Muscle of leg (tissue), 11 donors: ENCODE results near the gene PAX8. TPM values are rescaled to one million over a fixed set of nuclear protein-coding genes. Genes with fewer than 3 reads are reported as not detected.
"Not testable (repeated sequence)": the region's sequence is repeated elsewhere in the genome, so short reads cannot be mapped to it uniquely, and the experiment has no call there.

Experiments
- DNase-seq: peaks from one replicate; pipeline ENCODE4 v3.0.0; 2013
- H3K27ac ChIP-seq: one replicate; pipeline ENCODE4 v1.5.1; 2013; ENCODE audit warnings: mild to moderate bottlenecking, low read length, control low read depth
- H3K27me3 ChIP-seq: one replicate; pipeline ENCODE4 v1.6.1; 2013; ENCODE audit warnings: low read length; ENCODE audit not compliant: control insufficient read depth, insufficient read depth
- H3K36me3 ChIP-seq: one replicate; pipeline ENCODE4 v1.6.1; 2013; ENCODE audit warnings: low read length; ENCODE audit not compliant: control insufficient read depth, insufficient read depth
- H3K4me1 ChIP-seq: one replicate; pipeline ENCODE4 v1.6.1; 2013; ENCODE audit warnings: low read length; ENCODE audit not compliant: control insufficient read depth, insufficient read depth
- H3K4me3 ChIP-seq: one replicate; pipeline ENCODE4 v1.5.1; 2013; ENCODE audit warnings: low read length, control low read depth
- H3K9me3 ChIP-seq: replicated peaks from 2 replicates; pipeline ENCODE4 v1.6.1; 2013; ENCODE audit warnings: low read depth, low read length; ENCODE audit not compliant: control insufficient read depth
- WGBS: methylation state at CpG from one replicate; pipeline ENCODE4 v1.1.5; 2013; ENCODE audit warnings: missing lambda C conversion rate; ENCODE audit not compliant: insufficient coverage; 5-methylcytosine and 5-hydroxymethylcytosine counted together
- polyA plus RNA-seq, 8 donors: library from polyadenylated mRNA; unstranded; fragments of 120-200 nt; gene quantifications; one replicate each; pipeline versions ENCODE4 v1.2.1 to v1.2.3, GENCODE V29; 2013; ENCODE audit warnings: inconsistent platforms in 1 of 8, low replicate concordance in 1 of 8; ENCODE audit not compliant: insufficient read length in 8 of 8, insufficient read depth in 1 of 8
- total RNA-seq: library from RNA; stranded (reverse); fragments of 120-200 nt; gene quantifications from one replicate; pipeline ENCODE4 v1.2.4, GENCODE V29; 2013

The PAX8 gene
- total and polyA plus RNA-seq, 9 donors, result 0.02 to 11.3 (median 2.5) TPM

DNA sequence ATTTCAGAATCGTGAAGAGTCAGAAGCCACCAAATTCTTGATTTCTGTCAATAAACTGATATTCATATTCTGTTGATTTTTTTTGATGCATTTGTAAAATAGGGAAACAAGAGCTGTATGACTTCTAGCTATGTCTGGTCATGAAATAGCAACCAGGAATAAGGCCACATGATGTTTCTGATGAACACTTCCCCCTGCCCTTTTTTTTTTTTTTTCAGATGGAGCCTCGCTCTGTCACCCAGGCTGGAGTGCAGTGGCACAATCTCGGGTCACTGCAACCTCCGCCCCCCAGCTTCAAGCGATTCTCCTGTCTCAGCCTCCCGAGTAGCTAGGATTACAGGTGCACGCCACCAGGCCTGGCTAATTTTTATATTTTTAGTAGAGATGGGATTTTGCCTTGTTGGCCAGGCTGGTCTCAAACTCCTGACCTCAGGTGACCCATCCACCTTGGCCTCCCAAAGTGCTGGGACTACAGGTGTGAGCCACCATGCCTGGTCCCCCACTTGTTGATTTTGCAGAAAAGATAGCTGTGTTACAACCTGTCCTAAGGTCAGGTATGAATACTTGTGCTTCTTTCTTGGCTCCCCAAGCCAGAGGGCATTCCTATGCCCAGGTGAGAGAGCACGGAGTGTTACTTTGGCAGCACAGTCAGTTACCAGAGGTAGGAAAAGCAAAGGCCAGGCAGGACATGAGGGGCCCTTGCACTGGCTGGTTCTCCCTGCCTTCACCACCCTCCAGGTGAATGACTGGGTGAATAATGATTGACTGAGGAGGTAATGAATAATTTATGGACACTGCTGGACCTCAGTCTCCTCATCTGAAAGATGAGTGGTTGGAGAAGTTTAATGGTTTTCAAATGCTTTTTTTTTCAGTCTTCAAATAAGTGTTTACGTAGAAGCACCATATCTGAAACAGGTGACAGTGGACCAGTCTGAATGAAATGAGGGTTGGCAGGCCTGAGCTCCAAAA lies 39.6 kb downstream of the PAX8 start:
- no peak for DNase-seq
- 81% methylated on average over 5 of the region's 9 CpGs for WGBS
- Histone ChIP-seq H3K27me3 (no peaks in the 10 kb centered on the region), H3K4me3 (no peak overlapping the region), H3K36me3 (peaks cover 3% of the 10 kb centered on the region), H3K4me1 (peaks cover 41% of the 10 kb centered on the region), H3K9me3 (no peaks in the 10 kb centered on the region), H3K27ac (peak overlapping the region; percentile 81)

DNA sequence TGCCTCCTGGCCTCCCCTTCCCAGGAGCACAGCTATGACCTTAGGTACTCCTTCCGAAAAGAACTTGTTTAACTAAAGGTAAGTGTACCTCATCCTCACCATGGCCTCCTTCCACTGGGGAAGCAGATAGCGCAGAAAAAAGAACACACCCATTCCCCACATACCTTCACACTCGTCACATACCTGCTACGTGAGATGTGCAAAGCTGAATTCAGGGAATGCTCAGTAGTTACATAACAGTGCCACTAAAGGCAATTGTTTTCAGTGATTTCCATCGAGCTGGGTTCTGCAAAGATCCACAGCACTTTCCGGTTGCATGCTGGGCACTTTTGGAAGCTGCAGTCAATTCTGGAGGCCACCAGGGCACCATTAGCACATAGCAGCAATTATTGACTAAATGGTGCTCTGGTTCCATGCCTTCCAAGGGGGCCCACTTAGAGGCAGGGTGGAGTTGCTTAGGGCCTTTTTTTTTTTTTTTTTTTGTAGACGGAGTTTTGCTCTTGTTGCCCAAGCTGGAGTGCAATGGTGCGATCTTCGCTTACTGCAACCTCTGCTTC lies 41.0 kb downstream of the PAX8 start:
- no peak overlapping the region for H3K4me3 ChIP-seq
- no peak overlapping the region for H3K27ac ChIP-seq
- peaks cover 47% of the 10 kb centered on the region for H3K4me1 ChIP-seq
- no peak for DNase-seq
- WGBS, result 85% methylated on average over 7 of the region's 9 CpGs
- no peaks in the 10 kb centered on the region for H3K9me3 ChIP-seq
- peaks cover 3% of the 10 kb centered on the region for H3K36me3 ChIP-seq
- no peaks in the 10 kb centered on the region for H3K27me3 ChIP-seq

DNA sequence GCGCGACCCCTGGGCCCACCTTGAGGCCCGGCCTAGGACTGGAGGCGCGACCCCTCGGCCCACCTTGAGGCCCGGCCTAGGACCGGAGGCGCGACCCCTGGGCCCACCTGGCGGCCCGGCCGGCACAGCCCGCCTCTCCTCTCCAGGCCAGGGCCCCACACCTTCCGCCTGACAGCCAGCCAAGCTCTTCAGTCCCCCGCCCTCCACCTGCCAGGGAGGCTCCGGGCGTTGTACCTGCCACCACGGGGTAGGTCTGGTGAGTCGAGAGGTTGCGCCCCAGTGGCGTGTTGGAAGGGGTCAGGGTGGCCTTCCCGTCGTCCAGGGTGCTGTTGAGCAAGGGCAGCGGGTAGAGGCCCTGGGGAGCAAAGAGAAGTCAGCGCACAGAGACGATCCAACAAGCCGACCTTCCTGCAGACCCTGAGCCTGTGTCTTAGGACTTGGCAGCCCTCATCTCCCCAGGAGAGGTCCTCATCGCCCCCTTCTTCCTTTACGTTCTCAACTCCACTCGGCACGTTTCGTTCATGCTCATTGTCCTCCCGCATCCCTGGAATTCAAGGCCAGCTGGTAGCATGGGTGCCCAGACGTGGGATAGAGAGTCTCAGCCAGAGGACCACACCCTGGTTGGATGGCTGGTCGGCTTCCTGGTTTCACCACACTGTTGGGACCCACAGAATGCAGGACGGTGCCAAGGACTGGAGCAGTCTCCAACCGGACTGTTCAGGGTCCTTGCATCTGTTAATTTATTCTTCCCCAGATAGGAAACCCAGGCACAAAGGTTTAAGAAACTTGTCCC lies 42.2 kb downstream of the PAX8 start:
- no peaks in the 10 kb centered on the region for H3K27me3 ChIP-seq
- peak overlapping the region; percentile 22 for H3K4me3 ChIP-seq
- H3K9me3 ChIP-seq, result no peaks in the 10 kb centered on the region
- no peak for DNase-seq
- peaks cover 3% of the 10 kb centered on the region for H3K36me3 ChIP-seq
- no peak overlapping the region for H3K27ac ChIP-seq
- peaks cover 52% of the 10 kb centered on the region for H3K4me1 ChIP-seq
- 79% methylated on average over 15 of the region's 38 CpGs for WGBS

DNA sequence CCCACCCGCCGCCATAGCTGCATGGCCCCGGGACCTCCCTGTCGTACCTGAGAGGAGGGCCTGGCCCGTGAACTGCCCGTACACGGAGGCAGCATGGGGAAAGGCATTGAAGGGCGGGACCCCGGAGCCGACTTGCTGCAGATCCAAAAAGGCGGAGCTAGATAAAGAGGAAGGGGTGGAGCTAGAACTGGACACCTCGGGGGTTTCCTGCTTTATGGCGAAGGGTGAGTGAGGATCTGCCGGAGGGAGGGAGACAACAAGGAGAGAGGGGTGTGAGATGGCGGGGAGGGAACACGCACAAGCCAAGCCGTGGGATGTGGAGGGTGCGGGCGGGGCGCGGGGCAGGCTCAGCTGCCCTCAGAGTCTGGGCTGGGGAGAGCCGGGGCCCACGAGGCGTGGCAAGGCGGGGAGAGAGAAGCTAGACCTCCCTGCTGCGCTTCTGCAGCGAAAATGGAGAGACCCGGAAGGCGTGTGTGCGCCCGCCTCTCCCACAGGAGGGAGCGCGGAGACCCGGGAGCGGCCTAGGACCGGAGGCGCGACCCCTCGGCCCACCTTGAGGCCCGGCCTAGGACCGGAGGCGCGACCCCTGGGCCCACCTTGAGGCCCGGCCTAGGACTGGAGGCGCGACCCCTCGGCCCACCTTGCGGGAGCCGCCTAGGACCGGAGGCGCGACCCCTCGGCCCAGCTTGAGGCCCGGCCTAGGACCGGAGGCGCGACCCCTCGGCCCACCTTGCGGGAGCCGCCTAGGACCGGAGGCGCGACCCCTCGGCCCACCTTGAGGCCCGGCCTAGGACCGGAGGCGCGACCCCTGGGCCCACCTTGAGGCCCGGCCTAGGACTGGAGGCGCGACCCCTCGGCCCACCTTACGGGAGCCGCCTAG lies 43.1 kb downstream of the PAX8 start:
- Histone ChIP-seq H3K4me3 (peak overlapping the region; percentile 59), H3K4me1 (peaks cover 43% of the 10 kb centered on the region), H3K27ac (peak overlapping the region; percentile 47)
- H3K36me3 ChIP-seq, H3K9me3 ChIP-seq, H3K27me3 ChIP-seq: not testable (repeated sequence)
- 91% methylated on average over 50 of the region's 74 CpGs for WGBS
- DNase-seq, result peak; percentile 81

DNA sequence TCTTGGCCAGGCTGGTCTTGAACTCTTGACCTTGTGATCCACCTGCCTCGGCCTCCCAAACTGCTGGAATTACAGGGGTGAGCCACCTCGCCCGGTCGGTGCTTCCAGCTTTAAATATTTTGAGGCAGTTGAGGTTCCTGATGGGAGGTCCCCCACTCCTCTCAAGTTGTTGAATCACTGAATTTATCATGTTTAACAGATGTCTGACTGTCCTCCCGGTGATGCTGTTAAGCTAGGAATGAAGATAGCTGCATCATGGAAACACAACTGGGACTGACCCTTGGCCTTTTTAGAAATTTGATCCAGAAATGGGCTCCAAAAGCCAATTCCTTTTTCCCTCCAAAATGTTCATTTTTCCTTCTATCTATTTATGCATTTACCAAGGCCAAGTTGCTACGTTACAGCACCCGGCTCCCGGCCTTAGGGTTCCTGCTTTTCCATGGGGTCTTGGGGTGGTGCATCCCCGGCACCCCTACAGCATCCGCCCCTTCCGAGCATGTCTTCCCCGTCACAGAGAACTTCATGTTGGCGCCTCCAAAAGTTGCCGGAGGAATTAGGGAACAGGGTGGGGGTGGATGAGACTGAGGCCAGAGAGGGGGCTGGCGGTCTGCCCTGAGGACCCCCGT lies 43.9 kb downstream of the PAX8 start:
- Histone ChIP-seq H3K27me3 (no peaks in the 10 kb centered on the region), H3K36me3 (peaks cover 3% of the 10 kb centered on the region), H3K9me3 (no peaks in the 10 kb centered on the region), H3K4me3 (peak overlapping the region; percentile 59), H3K4me1 (peaks cover 35% of the 10 kb centered on the region), H3K27ac (peak overlapping the region; percentile 47)
- 82% methylated on average over 12 of the region's 16 CpGs for WGBS
- no peak for DNase-seq

DNA sequence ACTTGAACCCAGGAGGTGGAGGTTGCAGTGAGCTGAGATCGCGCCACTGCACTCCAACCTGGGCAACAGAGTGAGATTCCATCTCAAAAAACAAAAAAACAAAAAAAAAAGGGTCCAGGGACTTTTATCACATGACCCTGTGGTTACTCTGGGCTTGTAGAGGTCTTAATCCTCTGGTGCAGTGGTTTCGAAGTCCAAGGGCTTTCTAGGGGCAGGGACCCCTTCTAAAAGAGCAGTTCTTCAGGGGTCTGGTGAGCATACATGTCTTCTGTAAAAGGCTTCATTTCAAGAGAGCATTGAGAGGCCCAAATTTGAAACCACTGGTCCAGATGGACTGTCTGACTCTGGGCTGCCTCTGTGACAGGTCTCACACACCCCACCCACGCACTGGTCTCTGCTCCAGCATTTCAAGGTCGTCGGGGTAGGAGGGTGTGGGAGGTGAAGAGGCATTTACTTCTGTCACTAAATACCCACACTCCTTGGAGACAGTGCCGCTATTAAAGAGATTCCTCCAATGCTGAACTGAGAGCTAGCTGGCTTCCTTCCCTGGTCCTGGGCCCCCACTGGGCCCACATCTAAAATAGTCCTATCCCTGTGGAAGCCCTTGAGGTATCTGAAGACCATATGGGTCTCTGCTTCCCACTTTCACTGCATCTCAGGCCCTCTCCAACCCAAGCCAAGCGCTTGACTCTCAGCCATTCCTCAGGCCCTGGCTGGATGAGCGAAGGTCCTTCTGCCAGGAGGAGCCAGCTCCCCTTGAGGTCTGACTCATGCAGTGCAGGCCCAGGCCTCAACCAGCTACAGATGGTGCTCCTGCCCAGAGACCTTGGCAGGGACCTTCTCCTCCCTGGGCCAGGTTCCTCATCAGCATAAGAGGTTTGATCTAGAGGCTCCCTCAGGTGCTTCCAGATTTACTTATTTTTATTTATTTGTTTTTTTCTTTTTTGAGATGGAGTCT lies 44.8 kb downstream of the PAX8 start:
- peaks cover 3% of the 10 kb centered on the region for H3K36me3 ChIP-seq
- WGBS, result 76% methylated on average over 2 of the region's 9 CpGs
- no peaks in the 10 kb centered on the region for H3K9me3 ChIP-seq
- no peaks in the 10 kb centered on the region for H3K27me3 ChIP-seq
- peaks cover 29% of the 10 kb centered on the region for H3K4me1 ChIP-seq
- no peak overlapping the region for H3K27ac ChIP-seq
- no peak overlapping the region for H3K4me3 ChIP-seq
- DNase-seq, result no peak

DNA sequence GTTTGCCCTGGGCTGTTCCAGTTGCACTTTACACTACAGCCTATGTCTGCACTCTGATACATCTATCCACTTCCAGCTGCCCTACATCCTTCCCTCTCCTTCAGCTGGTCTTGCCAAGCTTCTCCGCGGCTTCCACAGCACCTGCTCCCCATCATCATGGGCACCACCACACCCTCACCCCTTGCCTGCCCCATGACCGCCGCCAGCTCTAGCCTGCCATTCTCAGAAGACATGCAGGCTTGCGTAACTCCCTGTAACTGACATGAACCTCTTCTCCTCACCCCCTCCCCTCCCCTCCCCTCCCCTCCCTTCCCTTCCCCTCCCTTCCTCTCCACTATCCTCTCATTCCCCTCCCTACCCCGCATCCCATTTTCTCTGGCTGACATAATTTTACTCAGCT lies 46.0 kb downstream of the PAX8 start:
- H3K36me3 ChIP-seq, result peaks cover 3% of the 10 kb centered on the region
- 77% methylated on average over 6 of the region's 6 CpGs for WGBS
- peak overlapping the region; percentile 47 for H3K27ac ChIP-seq
- DNase-seq, result no peak
- H3K27me3 ChIP-seq, result no peaks in the 10 kb centered on the region
- peaks cover 29% of the 10 kb centered on the region for H3K4me1 ChIP-seq
- H3K9me3 ChIP-seq, result no peaks in the 10 kb centered on the region
- H3K4me3 ChIP-seq, result no peak overlapping the region

DNA sequence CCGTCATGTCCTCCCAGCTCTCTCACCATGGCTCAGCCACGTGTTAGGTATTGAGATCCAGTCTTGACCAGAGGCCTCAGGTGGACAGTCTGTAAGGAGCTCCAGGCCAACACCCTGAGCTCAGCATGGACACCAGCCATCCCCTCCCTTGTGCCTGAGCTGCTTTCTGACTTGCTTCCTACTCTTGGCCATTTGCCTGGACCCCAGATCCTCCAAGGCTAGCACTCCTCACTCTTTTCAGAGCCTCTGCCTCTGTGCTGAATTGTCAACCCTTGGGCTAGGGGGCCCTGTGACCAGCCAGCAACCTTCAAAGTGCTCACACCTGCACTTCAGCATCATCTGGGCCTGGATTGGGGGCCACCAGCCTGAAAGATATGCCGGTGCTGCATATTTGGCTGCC lies 46.6 kb downstream of the PAX8 start:
- H3K27me3 ChIP-seq, result no peaks in the 10 kb centered on the region
- H3K4me3 ChIP-seq, result no peak overlapping the region
- 72% methylated on average over 3 of the region's 3 CpGs for WGBS
- no peak overlapping the region for H3K27ac ChIP-seq
- no peaks in the 10 kb centered on the region for H3K9me3 ChIP-seq
- no peak for DNase-seq
- peaks cover 25% of the 10 kb centered on the region for H3K4me1 ChIP-seq
- peaks cover 3% of the 10 kb centered on the region for H3K36me3 ChIP-seq
